Measurements from ENCODE around the gene CLMN. TPM values are rescaled to one million over a fixed set of nuclear protein-coding genes. Genes with fewer than 3 reads are reported as not detected.

CLMN gene
- total RNA-seq, 1 donor from 2014 or later, result 3.6 TPM

GRCh38 chr14:95341564-95341963 lies 21.9 kb upstream of the CLMN start:
- DNase-seq (ENCODE audit: low read depth, low spot score), result no peak

GRCh38 chr14:95341115-95341514 lies 21.4 kb upstream of the CLMN start:
- DNase-seq (ENCODE audit: low read depth, low spot score), result no peak

- no peak for DNase-seq (ENCODE audit: low read depth, low spot score)
Measured at GRCh38 chr14:95340201-95340697, 20.5 kb upstream of the CLMN start.

GRCh38 chr14:95339301-95339865 lies 19.7 kb upstream of the CLMN start:
- no peak for DNase-seq (ENCODE audit: low read depth, low spot score)

- no peak for DNase-seq (ENCODE audit: low read depth, low spot score)
Measured at GRCh38 chr14:95338436-95338835, 18.7 kb upstream of the CLMN start.

- no peak for DNase-seq (ENCODE audit: low read depth, low spot score)
Measured at GRCh38 chr14:95337041-95337595, 17.4 kb upstream of the CLMN start.

GRCh38 chr14:95336192-95336760 lies 16.6 kb upstream of the CLMN start:
- DNase-seq (ENCODE audit: low read depth, low spot score), result no peak

GRCh38 chr14:95335071-95335470 lies 15.4 kb upstream of the CLMN start:
- no peak for DNase-seq (ENCODE audit: low read depth, low spot score)

GRCh38 chr14:95334044-95334443 lies 14.3 kb upstream of the CLMN start:
- no peak for DNase-seq (ENCODE audit: low read depth, low spot score)

GRCh38 chr14:95332641-95333040 lies 12.9 kb upstream of the CLMN start:
- no peak for DNase-seq (ENCODE audit: low read depth, low spot score)

GRCh38 chr14:95331708-95332408 lies 12.2 kb upstream of the CLMN start:
- no peak for DNase-seq (ENCODE audit: low read depth, low spot score)

- DNase-seq (ENCODE audit: low read depth, low spot score), result no peak
Measured at GRCh38 chr14:95330591-95331370, 11.1 kb upstream of the CLMN start.

- no peak for DNase-seq (ENCODE audit: low read depth, low spot score)
Measured at GRCh38 chr14:95329941-95330340, 10.2 kb upstream of the CLMN start.

GRCh38 chr14:95328729-95329503 lies 9.2 kb upstream of the CLMN start:
- no peak for DNase-seq (ENCODE audit: low read depth, low spot score)

GRCh38 chr14:95327558-95328374 lies 8.1 kb upstream of the CLMN start:
- DNase-seq (ENCODE audit: low read depth, low spot score), result no peak

GRCh38 chr14:95326987-95327386 lies 7.3 kb upstream of the CLMN start:
- no peak for DNase-seq (ENCODE audit: low read depth, low spot score)

- DNase-seq (ENCODE audit: low read depth, low spot score), result no peak
Measured at GRCh38 chr14:95323917-95324316, 4.2 kb upstream of the CLMN start.

GRCh38 chr14:95323361-95323760 lies 3.7 kb upstream of the CLMN start:
- no peak for DNase-seq (ENCODE audit: low read depth, low spot score)

- no peak for DNase-seq (ENCODE audit: low read depth, low spot score)
Measured at GRCh38 chr14:95322651-95323050, 2.9 kb upstream of the CLMN start.
